K562 (cell line): ENCODE results near the gene RMND5B. TPM values are rescaled to one million over a fixed set of nuclear protein-coding genes. Genes with fewer than 3 reads are reported as not detected.
A peak's percentile ranks its signal among the peaks of the same experiment; 100 is the strongest.

ENCODE experiments used
- ARID3B ChIP-seq: fragments of 250-450 bp; sonication (Bioruptor Pico); IDR thresholded peaks from 2 replicates; pipeline ENCODE4 v1.4.0; 2020; ENCODE audit warnings: borderline replicate concordance
- CBFA2T3 ChIP-seq: fragments of 450-650 bp; IDR thresholded peaks from 2 replicates; pipeline ENCODE4 v1.6.1; 2017
- CREB1 ChIP-seq, 2 experiments: sonication (generic) in 1 of 2; formaldehyde crosslinking in 1 of 2; IDR thresholded peaks; 2 replicates each; pipeline versions ENCODE4 v1.6.1 to v1.8.0; 2012 to 2022; ENCODE audit warnings: inconsistent platforms in 1 of 2, mild to moderate bottlenecking in 1 of 2, missing genetic modification reagents in 1 of 2, moderate library complexity in 1 of 2
- GTF2B ChIP-seq: IDR thresholded peaks from 2 replicates; pipeline ENCODE4 v1.6.1; 2011; ENCODE audit not compliant: insufficient read length; ENCODE audit errors: extremely low read depth
- HES1 ChIP-seq: fragments of 450-650 bp; IDR thresholded peaks from 2 replicates; pipeline ENCODE4 v1.6.1; 2016; ENCODE audit warnings: low read depth, mild to moderate bottlenecking, moderate library complexity
- MAZ ChIP-seq, 2 experiments: fragments of 450-650 bp in 1 of 2; sonication (generic) in 1 of 2; formaldehyde crosslinking; IDR thresholded peaks in 1 of 2; conservative IDR thresholded peaks in 1 of 2; 2 replicates each; pipeline versions ENCODE4 v1.4.0 to v1.5.0; 2020; ENCODE audit warnings: mild to moderate bottlenecking in 1 of 2, missing genetic modification reagents in 1 of 2
- PATZ1 ChIP-seq: fragments of 250-450 bp; sonication (Bioruptor Pico); IDR thresholded peaks from 2 replicates; pipeline ENCODE4 v1.5.0; 2020; ENCODE audit warnings: mild to moderate bottlenecking, borderline replicate concordance
- SMARCA4 ChIP-seq: fragments of 450-650 bp; IDR thresholded peaks from 2 replicates; pipeline ENCODE4 v1.6.1; 2016
- SRSF9 ChIP-seq: fragments of 200-400 bp; formaldehyde crosslinking; IDR thresholded peaks from 2 replicates; pipeline ENCODE4 v1.6.1; 2017; ENCODE audit warnings: low read depth, low read length, borderline replicate concordance
- TBL1XR1 ChIP-seq, 2 experiments: IDR thresholded peaks; 2 replicates each; pipeline ENCODE4 v1.6.1; 2012; ENCODE audit warnings: improper control_type of control experiment in 2 of 2, low read length in 2 of 2, mild to moderate bottlenecking in 1 of 2
- ZNF311 ChIP-seq: fragments of 250-450 bp; sonication (Bioruptor Pico); IDR thresholded peaks from 2 replicates; pipeline ENCODE4 v1.4.0; 2020; ENCODE audit warnings: mild to moderate bottlenecking, moderate library complexity
- ZNF384 ChIP-seq: IDR thresholded peaks from 2 replicates; pipeline ENCODE4 v1.6.1; 2012; ENCODE audit warnings: low read depth, low read length, improper control_type of control experiment
- ZNF512 ChIP-seq: IDR thresholded peaks from 2 replicates; pipeline ENCODE4 v1.6.1; 2016; ENCODE audit warnings: missing genetic modification characterization, missing compliant biosample characterization
- ZNF609 ChIP-seq: sonication (generic); formaldehyde crosslinking; IDR thresholded peaks from 2 replicates; pipeline ENCODE4 v1.8.1; 2023; ENCODE audit warnings: missing genetic modification reagents, mild to moderate bottlenecking, borderline replicate concordance
- polyA plus RNA-seq, 8 experiments: library from polyadenylated mRNA; depleted of rRNA in 4 of 8; stranded (reverse) in 5 of 8; unstranded in 3 of 8; fragments of >200 nt; fragmentation: Nextera tagmentation in 2 of 8; fragmentation: Illumina TruSeq in 1 of 8; extraction: Ambion mirVana in 2 of 8; extraction: Trizol in 1 of 8; gene quantifications; 2 replicates each; pipeline versions ENCODE4 v1.2.1 to v1.2.3, GENCODE V29; 2011 to 2014; ENCODE audit warnings: inconsistent platforms in 1 of 8, missing spikeins in 1 of 8
- total RNA-seq, 7 experiments: library from RNA; depleted of rRNA in 6 of 7; stranded (reverse); fragments of >200 nt in 6 of 7; fragmentation: Illumina TruSeq in 2 of 7; extraction: Trizol in 2 of 7; gene quantifications; 2 replicates each; pipeline versions ENCODE4 v1.2.1 to v1.2.3, GENCODE V29; 2011 to 2021; ENCODE audit warnings: low replicate concordance in 1 of 7

Gene RMND5B
- total and polyA plus RNA-seq, 9 of the 15 experiments (the other 6 are each of a cell fraction or from before 2014, with no cell fraction given), result 2.6 to 57.0 (median 28.3) TPM

GRCh38 chr5:178130576-178131445, at the start of gene RMND5B (continued):
- no peak for TF ChIP-seq GTF2B
- TF ChIP-seq ZNF609 (CRISPR knock-in tag), result no peak
- TF ChIP-seq ZNF311, result no peak
- no peak for TF ChIP-seq ZNF384
- TF ChIP-seq MAZ (CRISPR knock-in tag; conservative IDR thresholded peaks at IDR 0.05 in 1 of 2, IDR thresholded peaks at IDR 0.05 in 1 of 2), result peak; percentile 72 to 74
- TF ChIP-seq SRSF9, result no peak
- no peak for TF ChIP-seq HES1
- peak in 1 of 2 experiments; percentile 35; a peak in 1 of 4 replicates for TF ChIP-seq TBL1XR1 (IDR thresholded peaks at IDR 0.05; ENCODE audit: low read length in 2 of 2)
- no peak for TF ChIP-seq PATZ1 (CRISPR knock-in tag)
- TF ChIP-seq CREB1 (IDR thresholded peaks at IDR 0.05), result peak; percentile 68
- peak; percentile 66; the same call in 1 of the 2 replicates for TF ChIP-seq CREB1 (CRISPR knock-in tag; IDR thresholded peaks at IDR 0.05)
- no peak for TF ChIP-seq ARID3B (CRISPR knock-in tag)
- TF ChIP-seq ZNF512 (tag), result no peak
- no peak for TF ChIP-seq SMARCA4
- TF ChIP-seq CBFA2T3, result no peak
